GM19328 (cell line): Measurements from ENCODE around the gene CRACR2B.

Experiments
- ATAC-seq: cut with Tn5 transposase; IDR thresholded peaks from one replicate; pipeline ENCODE4 v1.9.1; 2021; ENCODE audit warnings: mild to moderate bottlenecking, moderate library complexity; ENCODE audit not compliant: unreplicated experiment

CRACR2B gene

DNA sequence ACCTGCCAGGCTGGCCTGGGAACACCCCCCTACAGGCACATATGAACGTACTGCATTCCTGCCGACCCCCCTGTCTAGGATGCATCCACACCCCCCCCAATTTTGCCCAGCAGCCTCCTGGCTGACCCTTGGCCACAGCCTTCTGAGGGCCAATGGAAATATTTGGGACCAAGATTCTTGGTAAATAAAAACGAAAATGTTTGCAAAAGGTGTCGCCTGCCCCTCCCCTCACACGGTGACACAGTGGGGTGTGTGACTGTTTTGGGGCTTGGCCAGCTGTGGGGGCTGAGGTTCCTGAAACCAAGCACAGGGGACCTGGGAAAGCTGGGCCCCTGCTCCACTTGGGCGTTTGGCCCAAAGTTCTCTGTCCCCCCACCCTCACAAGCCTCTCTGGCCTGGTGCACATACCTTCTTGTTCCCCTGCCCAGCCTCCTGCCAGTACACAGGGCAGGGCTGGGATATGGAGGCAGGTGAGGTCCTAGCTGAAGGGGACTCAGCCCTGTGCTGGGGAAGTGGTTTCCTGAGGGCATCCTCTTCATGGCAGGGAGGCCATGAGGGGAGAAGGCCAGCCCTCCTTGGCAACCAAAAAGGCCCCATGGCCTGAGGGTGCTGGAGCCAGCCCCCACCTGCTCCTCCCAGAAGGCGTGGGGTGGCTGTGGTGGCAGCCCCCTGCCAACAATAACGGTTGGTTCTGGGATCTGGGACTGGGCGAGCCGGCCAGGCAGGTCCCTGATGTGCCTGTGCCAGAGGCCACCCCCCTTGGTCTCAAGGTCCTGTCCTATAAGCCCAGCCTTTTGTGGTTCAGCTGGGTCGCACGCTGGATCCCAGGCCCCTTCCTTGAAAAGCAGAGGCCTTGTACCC lies 2.1 kb upstream of the CRACR2B start:
- ATAC-seq = no peak

DNA sequence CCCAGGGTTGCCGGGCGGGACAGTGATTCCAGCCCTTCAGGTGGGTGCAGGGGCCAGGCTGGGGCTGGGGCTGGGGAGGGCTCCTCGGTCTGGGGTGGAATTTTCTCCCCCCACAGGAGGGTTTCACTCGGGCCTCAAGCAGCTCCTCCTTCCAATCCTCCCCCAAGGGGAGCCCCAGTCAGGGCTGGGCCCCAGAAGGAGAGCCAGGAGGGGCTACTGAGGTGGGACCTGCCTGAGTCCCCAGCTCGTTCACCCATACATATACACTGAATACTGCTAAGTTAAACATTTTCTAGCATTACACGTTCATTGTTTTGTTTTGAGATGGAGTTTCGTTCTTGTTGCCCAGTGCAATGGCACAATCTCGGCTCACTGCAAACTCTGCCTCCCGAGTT lies 1.5 kb upstream of the CRACR2B start:
- ATAC-seq = no peak

DNA sequence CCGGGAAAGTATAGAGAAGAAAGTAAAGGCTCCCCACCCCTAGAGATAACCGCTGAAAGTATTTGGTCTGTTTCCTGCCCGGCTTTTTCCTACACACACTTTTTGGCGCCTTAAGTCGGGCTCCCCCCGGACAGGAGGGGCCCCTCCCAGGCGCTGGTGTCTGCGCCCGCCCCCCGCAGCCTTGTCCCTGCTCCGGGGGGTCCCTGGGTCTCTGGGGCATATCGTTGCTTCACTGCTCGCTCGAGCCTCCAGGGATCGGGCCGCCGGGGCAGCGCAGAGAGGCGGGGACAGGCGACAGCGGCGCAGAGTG lies 928 bp upstream of the CRACR2B start:
- no peak for ATAC-seq

DNA sequence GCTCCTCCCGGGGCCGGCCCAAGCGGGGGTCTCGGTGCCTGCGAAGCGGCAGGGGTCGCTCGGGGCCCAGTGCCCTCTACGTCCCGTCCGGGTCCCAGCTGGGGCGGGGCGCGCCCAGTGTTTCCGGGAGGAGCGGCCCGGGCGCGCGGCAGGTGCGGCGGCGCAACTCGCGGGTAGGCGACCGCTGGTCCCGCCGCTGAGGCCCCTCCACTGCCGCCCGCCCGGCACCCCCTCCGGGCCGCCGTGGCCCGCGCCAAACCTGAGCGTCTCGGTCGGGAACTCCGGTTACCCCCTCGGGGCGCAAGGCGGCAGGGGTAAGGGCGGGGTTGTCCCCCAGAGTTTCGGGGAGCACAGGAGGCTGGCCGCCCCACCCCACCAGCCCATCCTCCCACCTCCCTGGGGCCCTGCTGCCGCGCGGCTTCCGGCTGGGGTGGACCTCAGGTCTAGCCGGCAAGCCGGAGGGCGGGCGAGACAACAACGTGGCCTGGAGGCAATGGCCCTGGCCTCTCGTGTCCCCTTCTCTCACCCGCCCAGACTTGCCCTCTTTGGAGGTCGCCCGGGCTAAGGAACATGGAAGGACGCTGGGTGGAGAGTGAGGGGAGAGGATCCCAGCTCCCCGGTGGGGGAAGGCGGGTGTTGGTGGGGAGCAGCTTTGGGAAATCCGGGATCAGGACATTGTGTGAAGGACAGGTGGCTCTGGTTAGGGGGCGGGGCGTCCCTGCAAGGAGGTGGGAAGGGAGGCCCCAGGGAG lies 398 bp upstream of the CRACR2B start:
- no peak for ATAC-seq

DNA sequence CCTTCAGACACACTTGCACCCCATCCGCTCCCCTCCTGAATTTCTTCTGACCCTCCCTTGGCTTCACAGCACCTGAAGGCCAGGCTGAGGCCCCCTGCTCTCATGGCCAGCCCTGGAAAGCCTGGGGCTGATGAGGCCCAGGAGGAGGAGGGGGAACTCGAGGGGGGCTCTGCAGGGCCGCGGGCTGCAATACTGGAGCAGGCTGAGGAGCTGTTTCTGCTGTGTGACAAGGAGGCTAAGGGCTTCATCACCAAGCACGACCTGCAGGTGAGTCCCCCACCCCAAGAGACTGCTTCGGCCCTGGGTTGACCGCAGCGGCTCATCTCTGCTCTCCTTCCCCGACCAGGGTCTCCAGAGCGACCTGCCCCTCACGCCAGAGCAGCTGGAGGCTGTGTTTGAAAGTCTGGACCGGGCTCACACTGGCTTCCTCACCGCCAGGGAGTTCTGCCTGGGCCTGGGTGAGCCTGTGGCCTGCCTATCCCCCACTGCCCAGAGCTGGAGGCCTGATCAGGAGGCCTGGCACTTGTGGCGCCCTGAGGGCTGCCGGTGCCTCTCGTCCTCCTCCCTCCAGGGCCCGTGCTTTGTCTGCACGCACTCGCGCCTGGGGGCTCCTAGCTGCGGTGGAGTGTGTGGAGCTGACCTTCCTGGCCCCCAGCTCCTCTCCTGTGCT lies 922 bp downstream of the CRACR2B start:
- no peak for ATAC-seq

DNA sequence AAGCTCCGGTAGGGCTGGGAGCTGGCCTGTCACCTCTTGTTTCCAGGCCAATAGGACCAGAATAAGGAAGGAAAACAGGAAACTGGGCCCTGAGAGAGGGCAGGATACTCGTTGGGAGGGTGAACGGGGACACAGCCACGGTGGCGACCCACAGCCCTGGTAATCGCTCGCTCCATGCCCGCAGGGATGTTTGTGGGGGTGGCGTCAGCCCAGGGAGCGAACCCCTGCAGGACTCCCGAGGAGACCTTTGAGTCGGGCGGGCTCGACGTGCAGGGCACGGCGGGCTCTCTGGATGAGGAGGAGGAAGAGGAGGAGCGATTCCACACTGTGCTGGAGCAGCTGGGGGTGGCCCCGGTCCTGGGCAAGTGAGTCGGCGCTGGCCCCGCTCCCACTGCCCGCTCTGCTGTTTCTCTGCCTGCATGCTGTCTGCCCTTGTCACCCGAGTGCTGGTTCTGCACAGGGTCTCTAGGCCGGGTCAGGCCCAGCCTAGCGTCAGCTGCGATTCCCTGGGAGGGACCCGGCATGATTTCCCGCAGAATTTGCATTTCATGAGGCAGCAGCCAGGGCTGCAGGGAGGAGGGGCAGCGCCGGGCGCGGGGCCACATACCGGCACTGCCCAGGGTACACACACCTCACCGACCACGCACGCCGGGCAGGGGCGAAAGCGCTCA lies 1.6 kb downstream of the CRACR2B start:
- no peak for ATAC-seq

GRCh38 chr11:829847-830294 lies 2.2 kb downstream of the CRACR2B start:
- no peak for ATAC-seq

DNA sequence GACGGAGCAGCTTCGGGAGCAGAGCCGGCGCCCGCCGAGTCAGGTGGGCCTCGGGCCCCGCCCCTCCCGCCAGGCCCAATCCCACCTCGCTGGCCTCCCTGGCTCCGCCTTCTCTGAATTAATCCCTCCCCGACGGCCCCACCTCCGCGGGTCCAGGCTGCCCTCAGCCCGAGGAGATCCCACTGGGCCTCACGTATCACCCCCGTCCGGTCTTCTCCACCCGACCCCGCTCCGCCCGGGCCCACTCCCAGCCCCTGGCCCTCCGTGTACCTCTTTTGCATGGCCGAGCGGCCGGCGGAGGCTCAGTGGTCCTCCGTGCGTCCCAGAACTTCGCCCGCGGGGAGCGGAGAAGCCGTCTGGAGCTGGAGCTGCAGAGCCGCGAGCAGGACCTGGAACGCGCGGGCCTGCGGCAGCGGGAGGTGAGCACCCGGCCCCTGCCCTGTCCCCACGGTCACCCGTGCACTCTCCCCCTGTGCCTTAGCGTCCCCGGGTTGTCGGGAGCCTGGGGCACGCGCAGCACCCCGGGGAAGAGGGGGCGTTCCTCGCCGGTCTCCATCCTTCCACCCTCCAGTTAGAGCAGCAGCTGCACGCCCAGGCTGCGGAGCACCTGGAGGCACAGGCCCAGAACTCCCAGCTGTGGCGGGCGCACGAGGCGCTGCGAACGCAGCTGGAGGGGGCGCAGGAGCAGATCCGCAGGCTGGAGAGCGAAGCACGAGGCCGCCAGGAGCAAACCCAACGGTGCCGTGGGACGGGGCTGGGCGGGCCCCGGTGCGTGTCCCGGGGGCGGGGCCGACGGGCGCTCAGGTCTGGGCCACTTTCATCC lies 2.8 kb downstream of the CRACR2B start:
- no peak for ATAC-seq

DNA sequence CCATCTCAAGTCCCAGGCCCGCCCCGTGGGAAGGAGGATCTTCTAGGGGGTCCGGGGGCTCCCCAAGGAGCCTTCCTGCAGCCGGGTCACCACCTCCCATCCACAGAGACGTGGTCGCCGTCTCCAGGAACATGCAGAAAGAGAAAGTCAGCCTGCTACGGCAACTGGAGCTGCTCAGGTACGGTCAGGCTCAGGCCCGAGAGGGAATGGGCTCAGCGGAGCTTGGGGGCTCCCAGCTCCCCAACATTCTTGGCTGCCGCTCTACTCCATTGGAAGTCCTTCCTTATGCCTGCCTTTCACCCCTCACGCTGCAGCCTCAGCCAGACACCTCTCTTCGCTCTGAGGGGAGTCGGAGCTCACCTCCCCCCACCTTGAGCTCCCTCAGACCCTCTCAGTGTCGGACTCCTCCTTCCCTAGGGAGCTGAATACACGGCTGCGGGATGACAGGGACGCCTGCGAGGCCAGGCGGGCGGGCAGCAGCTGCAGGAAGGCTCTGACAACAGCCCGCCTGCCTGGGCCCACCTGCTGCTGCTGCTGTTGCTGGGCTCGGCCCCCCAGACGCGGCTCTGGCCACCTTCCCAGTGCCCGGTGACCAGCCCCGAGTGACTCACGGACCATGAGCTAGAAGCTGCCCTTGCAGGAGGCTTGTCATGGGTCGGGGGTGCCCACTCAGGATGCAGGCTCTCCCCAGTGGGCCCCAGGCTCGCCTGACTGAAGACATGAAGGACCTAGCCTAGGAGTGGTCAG lies 3.6 kb downstream of the CRACR2B start:
- no peak for ATAC-seq

- no peak for ATAC-seq
Observed at GRCh38 chr11:831961-832528, 4.3 kb downstream of the CRACR2B start.

DNA sequence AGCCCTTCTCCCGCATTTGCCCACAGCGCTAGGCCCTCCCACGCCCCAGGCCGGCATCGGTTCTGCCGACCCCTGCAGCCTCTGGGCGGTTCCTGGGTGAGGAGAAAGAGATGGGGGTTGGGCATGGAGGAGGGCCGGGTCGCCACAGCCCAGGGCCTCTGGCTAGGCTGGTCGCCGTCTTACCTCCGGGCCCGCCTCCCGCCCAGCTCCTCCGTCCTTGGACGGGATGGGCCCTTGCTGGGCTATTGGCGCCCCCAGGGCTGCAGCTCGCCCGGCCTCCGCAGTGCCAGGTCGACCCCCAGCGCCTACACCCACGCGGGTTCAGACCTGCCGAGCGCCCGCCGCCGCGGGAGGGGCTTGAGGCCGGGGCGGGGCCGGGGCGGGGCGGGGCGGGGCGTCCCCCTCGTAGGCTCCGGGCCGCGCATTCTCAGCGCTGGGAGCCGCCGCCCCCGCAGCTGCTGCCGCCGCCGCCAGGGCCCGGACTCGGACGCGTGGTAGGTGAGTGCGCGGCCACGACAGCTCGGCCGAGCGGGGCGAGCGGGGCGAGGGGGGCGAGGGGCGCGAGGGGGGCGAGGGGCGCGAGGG lies 4.9 kb downstream of the CRACR2B start, which contains the start of gene CD151:
CD151 (plus strand) TSS at position 424 of the 585 bp plus-strand sequence. CDS start 3,118 bp downstream, outside the sequence.
- no peak for ATAC-seq

- ATAC-seq = no peak
Observed at GRCh38 chr11:833114-833791, 5.5 kb downstream of the CRACR2B start.

DNA sequence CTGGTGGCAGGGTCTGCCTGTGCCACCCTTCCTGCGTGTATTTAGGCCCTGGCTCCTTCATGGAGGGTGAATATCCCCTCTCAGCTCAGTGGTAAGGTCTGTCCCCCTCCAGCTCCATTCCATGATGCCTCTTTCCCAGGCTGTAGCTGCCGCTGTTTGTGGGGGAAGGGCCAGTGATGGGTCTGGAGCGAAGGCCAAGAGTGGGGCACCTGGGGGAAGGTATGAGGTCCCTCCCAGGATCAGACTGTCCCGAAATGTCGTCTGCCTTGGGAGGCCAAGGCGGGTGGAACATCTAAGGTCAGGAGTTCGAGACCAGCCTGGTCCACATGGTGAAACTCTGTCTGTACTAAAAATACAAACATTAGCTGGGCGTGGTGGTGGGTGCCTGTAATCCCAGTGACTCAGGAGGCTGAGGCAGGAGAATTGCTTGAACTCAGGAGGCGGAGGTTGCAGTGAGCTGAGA lies 6.2 kb downstream of the CRACR2B start:
- ATAC-seq = no peak

GRCh38 chr11:834371-835316 lies 6.9 kb downstream of the CRACR2B start:
- ATAC-seq = no peak

DNA sequence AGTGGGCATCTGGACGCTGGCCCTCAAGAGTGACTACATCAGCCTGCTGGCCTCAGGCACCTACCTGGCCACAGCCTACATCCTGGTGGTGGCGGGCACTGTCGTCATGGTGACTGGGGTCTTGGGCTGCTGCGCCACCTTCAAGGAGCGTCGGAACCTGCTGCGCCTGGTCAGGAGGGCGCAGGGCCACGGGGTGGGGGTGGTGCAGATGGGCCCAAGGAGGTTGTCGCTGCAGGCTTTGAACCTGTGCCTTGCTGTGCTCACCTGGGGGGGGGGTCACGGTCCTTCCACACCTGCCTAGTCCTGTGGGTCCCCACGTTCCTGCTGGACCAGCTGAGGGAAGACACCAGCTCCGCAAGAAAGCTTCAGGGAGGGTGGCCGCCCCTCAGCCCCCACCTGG lies 8.6 kb downstream of the CRACR2B start:
- ATAC-seq = no peak

DNA sequence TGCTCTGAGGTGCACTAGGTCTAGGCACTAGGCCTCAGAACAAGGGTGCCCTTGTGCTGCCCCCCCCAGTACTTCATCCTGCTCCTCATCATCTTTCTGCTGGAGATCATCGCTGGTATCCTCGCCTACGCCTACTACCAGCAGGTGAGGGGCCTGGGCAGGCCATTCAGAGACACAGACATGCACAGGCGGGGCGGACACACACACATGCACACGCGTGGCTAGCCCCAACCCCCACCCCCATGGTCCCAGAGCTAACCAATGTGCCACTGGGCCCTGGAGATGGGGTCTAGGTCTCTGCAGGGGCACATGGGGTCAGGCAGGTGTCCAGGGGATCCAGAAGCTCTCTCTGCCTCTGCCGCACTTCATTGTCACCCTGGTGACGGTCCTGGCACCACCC lies 9.0 kb downstream of the CRACR2B start:
- no peak for ATAC-seq
